ENCODE measurements around the gene HSFX1.
"Not testable (repeated sequence)": the region's sequence is repeated elsewhere in the genome, so short reads cannot be mapped to it uniquely, and the experiment has no call there.

DNA sequence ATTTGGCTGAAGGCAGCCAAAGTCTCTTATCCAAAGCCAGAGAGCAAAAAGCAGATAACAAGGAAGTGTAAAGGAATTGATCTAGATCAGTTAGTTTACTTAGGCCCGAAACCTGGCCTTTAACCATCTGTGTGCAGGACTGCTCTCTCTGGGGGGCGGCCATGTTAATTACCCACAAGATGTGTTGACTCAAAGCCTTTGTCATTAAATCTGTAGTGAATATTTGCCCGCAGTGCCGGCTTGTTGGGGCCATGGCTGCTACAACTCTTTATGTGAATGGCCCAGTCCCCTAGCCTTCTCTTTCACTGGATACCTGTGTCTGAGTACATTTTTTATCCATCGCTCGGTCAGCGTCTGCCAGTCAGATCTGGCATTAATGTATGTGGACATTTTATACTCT lies 46.6 kb upstream of the HSFX1 start:
- not testable (repeated sequence) for TF ChIP-seq EZH2 (IDR thresholded peaks at IDR 0.05; ENCODE audit: borderline replicate concordance)
- TF ChIP-seq, protein P1, sequence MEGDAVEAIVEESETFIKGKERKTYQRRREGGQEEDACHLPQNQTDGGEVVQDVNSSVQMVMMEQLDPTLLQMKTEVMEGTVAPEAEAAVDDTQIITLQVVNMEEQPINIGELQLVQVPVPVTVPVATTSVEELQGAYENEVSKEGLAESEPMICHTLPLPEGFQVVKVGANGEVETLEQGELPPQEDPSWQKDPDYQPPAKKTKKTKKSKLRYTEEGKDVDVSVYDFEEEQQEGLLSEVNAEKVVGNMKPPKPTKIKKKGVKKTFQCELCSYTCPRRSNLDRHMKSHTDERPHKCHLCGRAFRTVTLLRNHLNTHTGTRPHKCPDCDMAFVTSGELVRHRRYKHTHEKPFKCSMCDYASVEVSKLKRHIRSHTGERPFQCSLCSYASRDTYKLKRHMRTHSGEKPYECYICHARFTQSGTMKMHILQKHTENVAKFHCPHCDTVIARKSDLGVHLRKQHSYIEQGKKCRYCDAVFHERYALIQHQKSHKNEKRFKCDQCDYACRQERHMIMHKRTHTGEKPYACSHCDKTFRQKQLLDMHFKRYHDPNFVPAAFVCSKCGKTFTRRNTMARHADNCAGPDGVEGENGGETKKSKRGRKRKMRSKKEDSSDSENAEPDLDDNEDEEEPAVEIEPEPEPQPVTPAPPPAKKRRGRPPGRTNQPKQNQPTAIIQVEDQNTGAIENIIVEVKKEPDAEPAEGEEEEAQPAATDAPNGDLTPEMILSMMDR (IDR thresholded peaks at IDR 0.05; ENCODE audit: poor library complexity) = not testable (repeated sequence)

Data from hepatocyte (in vitro differentiated cells).